T-helper 1 cell treated with Interleukin-12 subunit alpha and Interleukin-12 subunit beta and Interleukin-4 antibody, amounts not matched to agents 30 ng/mL and 1 ng/mL, for 36 hours (primary cell): ENCODE data around the gene TRIOBP. TPM values are rescaled to one million over a fixed set of nuclear protein-coding genes. Genes with fewer than 3 reads are reported as not detected.
"Not testable (repeated sequence)": the region's sequence is repeated elsewhere in the genome, so short reads cannot be mapped to it uniquely, and the experiment has no call there.

Experiments
- intact Hi-C: fragments of 100-400 bp; cut with micrococcal nuclease; formaldehyde crosslinking; loops from one replicate; pipeline ENCODE4 v1.15.1; 2024
- total RNA-seq: library from RNA; stranded (reverse); gene quantifications from 2 replicates; pipeline ENCODE4 v1.2.3, GENCODE V29; 2022

TRIOBP gene
- total RNA-seq, 1 donor from 2014 or later: 45.8 TPM

DNA sequence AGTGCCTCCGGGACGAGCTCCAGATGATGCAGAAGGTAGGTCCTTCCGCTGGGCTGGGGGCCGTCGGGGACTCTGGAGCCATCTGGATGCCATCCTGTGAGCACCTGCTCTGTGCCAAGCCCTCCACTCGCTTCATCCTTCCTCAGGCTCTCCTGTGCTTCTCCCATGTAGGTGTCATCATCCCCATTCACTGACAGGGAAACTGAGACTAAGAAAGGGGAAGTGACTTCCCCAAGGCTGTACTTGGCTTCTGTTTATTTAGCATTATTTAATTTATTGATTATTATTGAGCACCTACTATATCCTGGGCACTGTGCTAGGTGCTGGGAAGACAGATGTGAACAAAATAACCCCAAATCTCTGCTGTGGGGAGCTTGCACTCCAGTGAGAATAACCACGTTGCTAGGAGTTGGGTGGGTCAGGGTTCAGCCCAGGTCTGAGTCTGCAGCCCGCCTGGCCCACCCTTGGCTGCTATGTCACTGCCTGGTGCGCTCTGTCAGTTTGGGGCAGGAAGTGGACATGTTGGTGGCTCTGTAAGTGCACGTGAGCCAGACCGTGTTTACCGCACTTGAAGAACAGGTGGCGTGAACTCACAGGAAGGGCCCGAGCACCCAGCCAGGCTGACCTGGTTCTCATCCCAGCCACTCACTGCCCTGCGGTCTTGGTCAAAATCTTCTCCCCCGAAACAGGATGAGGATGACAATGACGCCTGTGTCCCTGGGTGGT, 75.0 kb downstream of the TRIOBP start:
- intact Hi-C loops: no loop called here

DNA sequence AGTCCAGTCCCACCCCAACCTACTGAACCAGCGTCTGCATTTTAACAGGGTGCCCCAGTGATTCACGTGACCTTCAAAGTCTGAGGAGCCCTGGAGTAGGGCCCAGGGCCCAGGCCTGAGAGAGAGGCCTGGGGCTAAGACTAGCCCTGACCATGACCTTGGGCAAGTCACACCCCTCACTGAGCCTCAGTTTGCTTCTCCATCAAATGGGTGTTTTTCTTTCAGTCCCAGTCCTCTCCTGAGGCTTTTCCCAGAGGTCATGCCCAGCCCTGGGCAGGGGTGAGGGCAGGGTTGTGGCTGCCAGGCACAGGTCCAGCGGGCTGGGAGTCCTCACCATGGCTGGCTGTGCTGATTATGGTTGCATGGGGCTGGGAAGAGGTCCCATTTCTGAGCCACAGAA, 77.9 kb downstream of the TRIOBP start:
- intact Hi-C loops: no loop called here

DNA sequence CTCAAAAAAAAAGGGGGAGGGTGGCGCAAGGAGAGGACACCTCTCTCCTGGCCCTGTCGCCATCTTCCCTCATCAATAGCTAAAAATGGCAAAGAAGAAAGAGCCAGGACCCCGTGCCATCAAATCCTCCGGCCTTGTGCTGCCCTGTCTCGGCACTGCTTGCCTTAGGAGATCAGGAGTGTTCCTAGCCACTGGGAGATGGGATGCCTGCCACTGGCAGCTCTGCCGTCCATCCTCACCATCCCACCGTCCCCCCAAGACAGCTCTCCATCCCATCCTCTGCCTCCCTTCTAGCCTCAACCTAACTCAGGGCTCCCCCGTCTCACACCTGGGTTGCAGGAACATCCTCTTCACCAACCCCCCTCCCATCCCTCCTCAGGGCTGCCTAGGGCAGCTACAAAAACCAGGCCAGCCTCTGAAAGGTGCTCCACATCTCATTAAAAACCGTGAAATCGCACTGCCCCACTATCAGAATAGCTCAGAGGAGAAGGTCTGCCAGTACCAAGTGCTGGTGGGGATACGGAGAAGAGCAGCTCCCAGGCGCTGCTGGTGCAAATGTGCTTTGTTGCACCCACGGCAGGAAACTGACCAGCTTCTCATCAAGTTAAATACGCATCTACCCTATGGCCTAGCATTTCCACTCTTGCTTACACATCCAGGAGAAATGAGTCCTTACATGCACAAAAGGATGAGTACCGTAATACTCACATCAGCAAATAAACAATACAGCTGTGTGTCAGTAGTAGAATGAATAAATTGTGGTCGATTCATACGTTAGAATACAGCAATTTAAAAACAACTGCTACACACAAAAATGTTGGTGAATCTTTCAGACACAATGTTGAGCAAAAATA, 79.2 kb downstream of the TRIOBP start:
- intact Hi-C loops: no loop called here

- intact Hi-C loops: no loop called here
Measured at GRCh38 chr22:37776639-37777005, 79.8 kb downstream of the TRIOBP start.

DNA sequence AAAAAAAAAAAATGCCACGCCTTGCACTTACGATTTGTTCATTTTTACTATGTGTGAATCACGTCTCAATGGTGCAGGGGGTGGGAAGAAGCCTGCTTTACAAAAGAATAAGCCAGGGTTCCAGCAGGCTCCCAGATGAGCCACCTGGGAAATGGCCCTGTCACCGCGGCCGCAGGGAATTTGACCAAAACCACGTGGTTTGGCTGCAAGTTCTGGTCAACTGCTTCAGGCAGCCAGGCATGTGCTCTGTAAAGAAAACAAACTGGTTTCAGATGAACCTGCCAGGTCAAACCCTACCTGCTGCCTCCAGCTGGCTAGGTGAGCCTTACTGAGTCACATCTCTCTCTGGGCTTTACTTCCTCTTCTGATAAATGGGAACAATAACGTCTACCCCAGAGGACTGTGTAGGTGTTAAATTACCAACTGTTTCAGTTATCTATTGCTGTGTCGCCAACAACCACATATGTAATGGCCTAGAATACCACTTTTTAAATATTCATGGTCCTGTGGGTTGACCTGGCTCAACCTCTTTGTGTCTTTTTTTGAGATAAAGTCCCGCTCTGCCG, 80.4 kb downstream of the TRIOBP start:
- intact Hi-C loops: no loop called here

DNA sequence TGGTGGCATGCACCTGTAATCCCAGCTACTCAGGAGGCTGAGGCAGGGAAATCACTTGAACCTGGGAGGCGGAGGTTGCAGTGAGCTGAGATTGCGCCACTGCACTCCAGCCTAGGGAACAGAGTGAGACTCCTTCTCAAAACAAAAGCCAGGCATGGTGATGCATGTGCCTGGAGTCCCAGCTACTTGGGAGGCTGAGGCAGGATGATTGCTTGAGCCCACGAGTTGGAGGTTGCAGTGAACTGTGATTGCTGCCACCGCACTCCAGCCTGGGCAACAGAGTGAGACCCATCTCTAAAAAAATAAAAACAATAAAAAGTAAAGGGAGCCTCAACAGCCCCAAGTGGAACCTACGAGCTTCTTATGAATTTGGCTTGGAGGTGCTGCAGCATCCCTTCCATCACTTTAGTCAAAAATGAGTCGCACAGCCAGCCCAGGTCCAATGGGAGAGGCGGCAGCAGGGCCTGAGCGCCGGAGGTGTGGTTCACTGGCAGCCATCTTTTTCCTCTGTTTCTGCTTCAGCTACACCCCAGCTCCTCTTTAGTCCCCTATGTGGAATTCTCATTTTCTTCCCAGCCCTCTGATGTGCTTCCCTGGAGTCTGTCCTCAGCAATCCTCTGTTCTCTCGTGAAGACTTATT, 81.6 kb downstream of the TRIOBP start:
- intact Hi-C loops: no loop called here

GRCh38 chr22:37781434-37782059, 84.7 kb downstream of the TRIOBP start:
- intact Hi-C loops: no loop called here

- intact Hi-C loops: no loop called here
Measured at GRCh38 chr22:37782340-37783168, 85.7 kb downstream of the TRIOBP start.

DNA sequence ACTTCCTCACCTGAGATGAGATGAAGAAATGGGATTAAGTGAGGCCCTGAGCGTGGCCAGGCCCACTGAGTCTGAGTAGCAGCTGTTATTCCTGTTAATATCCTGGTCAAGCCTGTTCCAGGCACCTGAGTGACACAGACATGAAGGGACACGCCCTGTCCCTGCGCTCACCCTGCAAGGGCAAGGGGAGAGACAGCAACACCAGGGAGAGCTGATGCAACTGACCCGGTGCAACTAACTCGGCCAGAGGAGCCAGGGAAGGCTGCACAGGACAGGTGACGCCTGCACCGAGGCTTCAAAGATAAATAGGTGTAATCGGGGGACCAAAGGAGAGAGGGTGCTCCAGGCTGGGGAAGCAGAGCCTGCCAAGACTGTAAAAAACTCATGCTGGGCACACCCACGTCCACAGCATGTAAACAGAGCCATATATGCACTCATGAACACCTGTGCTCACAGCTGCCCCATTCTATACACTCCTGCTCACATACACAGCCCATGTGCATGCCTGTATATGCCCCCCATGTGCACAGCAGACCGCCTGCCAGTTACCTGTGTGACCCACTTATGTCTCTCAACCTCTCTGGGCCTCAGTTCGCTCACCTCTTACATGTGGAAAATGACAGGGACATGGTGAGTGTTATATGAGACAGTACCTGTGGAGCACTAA, 88.1 kb downstream of the TRIOBP start:
- intact Hi-C loops: no loop called here

- intact Hi-C loops: no loop called here
Measured at GRCh38 chr22:37790234-37790633, 93.4 kb downstream of the TRIOBP start.

DNA sequence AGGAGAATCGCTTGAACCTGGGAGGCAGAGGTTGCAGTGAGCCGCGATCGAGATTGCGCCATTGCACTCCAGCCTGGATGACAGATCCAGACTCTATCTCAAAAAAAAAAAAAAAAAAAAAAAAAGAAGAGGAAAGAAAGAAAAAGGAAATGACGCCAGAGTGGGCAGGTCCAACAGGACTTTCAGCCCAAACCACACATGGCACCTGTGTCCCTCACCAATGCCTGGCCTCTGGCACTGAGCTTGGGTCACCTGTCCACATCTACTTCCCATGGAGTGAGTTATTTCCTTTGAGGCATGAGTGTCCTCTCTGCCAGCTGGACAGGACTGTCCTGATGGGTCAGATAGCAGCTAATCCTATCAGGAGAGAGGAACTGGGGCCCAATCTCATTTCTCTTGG, 95.6 kb downstream of the TRIOBP start:
- intact Hi-C loops: no loop called here

GRCh38 chr22:37794376-37794775, 97.5 kb downstream of the TRIOBP start:
- intact Hi-C loops: no loop called here

DNA sequence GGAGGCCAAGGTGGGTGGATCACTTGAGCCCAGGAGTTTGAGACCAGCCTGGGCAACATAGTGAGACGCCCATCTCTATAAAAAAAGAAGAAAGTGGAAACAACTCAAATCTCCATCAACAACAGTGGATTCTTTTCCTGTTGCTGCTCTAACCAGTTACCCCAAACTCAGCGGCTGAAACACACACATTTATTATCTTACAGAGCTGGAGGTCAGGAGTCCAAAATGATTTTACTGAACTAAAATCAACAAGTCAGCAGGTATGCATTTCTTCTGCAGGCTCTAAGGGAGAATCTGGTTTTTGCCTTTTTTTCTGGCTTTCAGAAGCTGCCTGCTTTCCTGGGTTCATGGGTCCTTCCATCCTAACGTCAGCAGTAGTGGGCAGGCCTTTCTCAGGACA, 99.2 kb downstream of the TRIOBP start:
- intact Hi-C loops: no loop called here

DNA sequence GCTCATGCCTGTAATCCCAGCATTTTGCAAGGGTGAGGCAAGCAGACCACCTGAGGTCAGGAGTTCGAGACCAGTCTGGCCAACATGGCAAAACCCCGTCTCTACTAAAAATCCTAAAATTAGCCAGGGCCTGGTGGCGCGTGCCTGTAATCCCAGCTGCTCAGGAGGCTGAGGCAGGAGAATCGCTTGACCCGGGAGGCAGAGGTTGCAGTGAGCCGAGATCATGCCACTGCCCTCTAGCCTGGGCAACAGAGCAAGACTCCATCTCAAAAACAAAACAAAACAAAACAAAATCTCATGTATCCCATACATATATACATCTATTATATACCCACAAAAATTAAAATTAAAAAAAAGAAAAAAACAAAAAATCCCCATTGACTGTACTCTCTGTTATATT, 100.4 kb downstream of the TRIOBP start:
- intact Hi-C loops: not testable (repeated sequence)

- intact Hi-C loops: no loop called here
Measured at GRCh38 chr22:37797874-37798500, 101.1 kb downstream of the TRIOBP start.

DNA sequence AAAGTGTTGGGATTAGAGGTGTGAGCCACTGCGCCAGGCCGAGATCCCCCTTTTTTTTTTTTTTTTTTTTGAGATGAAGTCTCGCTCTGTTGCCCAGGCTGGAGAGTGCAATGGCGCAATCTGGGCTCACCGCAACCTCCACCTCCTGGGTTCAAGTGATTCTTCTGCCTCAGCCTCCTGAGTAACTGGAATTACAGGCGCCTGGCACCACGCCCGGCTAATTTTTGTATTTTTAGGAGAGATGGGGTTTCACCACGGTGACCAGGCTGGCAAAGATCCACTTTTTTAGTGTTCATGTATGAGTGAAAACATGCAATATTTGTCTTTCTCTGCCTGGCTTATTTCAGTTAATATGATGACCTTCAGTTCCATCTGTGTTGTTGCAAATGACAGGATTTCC, 103.1 kb downstream of the TRIOBP start:
- intact Hi-C loops: not testable (repeated sequence)

- intact Hi-C loops: loop anchor here (2.0 kb wide), 1 partner anchor 17 kb away; no protein-coding TSS in a partner anchor
Measured at GRCh38 chr22:37801946-37802309, 105.1 kb downstream of the TRIOBP start.

- intact Hi-C loops: loop anchor here (2.0 kb wide), 1 partner anchor 16 kb away; no protein-coding TSS in a partner anchor
Measured at GRCh38 chr22:37802310-37803194, 105.7 kb downstream of the TRIOBP start.
